ENCODE measurements around the gene MAP3K12. TPM values are rescaled to one million over a fixed set of nuclear protein-coding genes. Genes with fewer than 3 reads are reported as not detected.
"Not testable (repeated sequence)": the region's sequence is repeated elsewhere in the genome, so short reads cannot be mapped to it uniquely, and the experiment has no call there.

MAP3K12 gene
- total RNA-seq, 2 donors from 2014 or later, result 18.2 to 20.4 TPM

DNA sequence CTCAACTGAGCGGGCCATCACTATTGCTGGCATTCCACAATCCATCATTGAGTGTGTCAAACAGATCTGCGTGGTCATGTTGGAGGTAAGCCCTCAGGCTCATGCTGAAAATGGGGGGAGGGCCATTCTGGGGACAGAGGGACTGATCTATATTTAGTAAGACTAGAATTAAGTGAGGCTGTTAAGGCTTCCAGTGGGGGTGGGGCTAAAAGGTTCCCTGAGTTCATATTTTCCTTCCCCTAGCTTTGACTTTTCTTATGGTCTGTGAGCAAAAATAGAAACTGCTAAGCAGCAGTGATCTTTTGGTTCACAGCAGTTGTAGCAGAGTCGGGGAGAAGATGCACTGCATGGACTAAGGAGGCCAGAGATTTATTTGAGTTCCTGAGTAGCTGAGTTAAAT is 38.2 kb downstream of the MAP3K12 start:
- peaks cover 100% of the 10 kb centered on the region for H3K36me3 Mint-ChIP-seq (ENCODE audit: low read depth)
- H3K27me3 Mint-ChIP-seq, result no peaks in the 10 kb centered on the region
- H3K9me3 Mint-ChIP-seq, result no peaks in the 10 kb centered on the region
- no peak overlapping the region for H3K4me3 Mint-ChIP-seq
- ATAC-seq (replicated peaks), result no peak
- peak overlapping the region; percentile 80 for H3K27ac Mint-ChIP-seq
- peaks cover 29% of the 10 kb centered on the region for H3K4me1 Mint-ChIP-seq

DNA sequence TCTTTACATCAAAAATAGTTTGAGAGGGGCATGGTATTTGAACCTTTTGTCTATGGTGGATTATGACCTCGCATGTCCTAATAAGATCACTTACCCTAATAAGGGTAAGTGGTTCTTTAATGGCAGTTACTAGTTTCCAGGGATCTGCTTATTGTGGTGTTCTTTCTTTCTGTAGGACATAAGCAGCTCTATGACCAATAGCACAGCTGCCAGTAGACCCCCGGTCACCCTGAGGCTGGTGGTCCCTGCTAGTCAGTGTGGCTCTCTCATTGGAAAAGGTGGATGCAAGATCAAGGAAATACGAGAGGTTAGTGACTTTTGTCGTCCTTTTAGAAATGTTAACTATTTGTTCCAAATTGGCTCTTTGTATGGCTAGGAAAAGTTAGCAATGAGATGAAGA is 40.2 kb downstream of the MAP3K12 start:
- no peaks in the 10 kb centered on the region for H3K9me3 Mint-ChIP-seq
- no peak overlapping the region for H3K27ac Mint-ChIP-seq
- peaks cover 37% of the 10 kb centered on the region for H3K4me1 Mint-ChIP-seq

DNA sequence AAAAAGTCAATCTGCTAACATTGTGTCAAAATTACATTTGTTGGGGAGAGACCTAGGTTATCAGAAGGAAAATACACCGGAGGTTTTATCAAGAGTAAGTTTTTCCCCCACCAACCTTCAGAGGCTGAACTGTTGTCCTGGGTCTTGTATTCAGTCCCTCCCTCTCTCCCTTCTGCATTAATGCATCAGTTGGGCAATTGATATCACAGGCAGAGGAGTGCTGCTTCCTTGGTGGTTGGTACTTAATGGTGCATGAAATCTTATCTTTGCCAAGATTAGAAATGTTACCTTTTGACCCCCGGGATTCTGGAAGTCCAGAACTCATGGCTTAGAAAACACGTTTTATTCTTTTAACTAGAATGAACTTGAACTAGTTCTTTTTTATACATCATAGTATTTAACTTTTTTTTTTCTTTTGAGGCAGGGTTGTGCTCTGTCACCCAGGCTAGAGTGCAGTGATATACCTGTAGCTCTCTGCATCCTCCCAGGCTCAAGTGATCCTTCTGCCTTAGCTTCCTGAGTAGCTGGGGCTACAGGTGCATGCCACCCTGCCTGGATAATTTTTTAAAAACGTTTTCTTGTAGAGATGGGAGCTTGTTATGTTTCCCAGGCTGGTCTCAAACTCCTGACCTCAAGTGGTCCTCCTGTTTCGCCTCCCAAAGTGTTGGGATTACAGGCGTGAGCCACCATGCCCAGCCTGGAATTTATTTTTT is 42.4 kb downstream of the MAP3K12 start:
- ATAC-seq (replicated peaks), result no peak
- no peaks in the 10 kb centered on the region for H3K9me3 Mint-ChIP-seq
- H3K27ac Mint-ChIP-seq, result no peak overlapping the region
- H3K4me1 Mint-ChIP-seq, result peaks cover 38% of the 10 kb centered on the region
- H3K27me3 Mint-ChIP-seq, result no peaks in the 10 kb centered on the region
- peaks cover 97% of the 10 kb centered on the region for H3K36me3 Mint-ChIP-seq (ENCODE audit: low read depth)
- H3K4me3 Mint-ChIP-seq, result no peak overlapping the region

More for the DNA sequence above, 40.2 kb downstream of the MAP3K12 start:
- no peak overlapping the region for H3K4me3 Mint-ChIP-seq
- peaks cover 100% of the 10 kb centered on the region for H3K36me3 Mint-ChIP-seq (ENCODE audit: low read depth)
- ATAC-seq (replicated peaks), result no peak
- H3K27me3 Mint-ChIP-seq, result no peaks in the 10 kb centered on the region

DNA sequence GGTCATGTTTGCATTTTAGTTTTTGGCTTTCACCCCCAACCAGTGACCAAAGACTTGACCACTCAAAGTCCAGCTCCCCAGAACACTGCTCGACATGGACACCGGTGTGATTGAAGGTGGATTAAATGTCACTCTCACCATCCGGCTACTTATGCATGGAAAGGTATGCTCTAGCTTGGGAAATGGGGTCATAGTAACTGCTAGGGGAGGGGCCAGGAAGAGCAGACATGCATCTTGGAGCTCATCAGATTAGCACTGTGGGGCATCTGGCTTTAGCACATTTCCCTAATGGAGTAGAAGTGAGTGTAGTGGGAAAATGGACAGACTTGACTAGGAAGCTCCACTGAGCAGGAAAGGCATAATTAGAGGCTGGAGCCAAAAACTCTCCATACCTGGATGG is 44.6 kb downstream of the MAP3K12 start:
- Mint-ChIP-seq H3K4me1 (peaks cover 33% of the 10 kb centered on the region), H3K36me3 (ENCODE audit: low read depth) (peaks cover 76% of the 10 kb centered on the region), H3K27me3 (no peaks in the 10 kb centered on the region), H3K27ac (peak overlapping the region; percentile 87), H3K9me3 (no peaks in the 10 kb centered on the region), H3K4me3 (peak overlapping the region; percentile 80)
- ATAC-seq (replicated peaks), result no peak

DNA sequence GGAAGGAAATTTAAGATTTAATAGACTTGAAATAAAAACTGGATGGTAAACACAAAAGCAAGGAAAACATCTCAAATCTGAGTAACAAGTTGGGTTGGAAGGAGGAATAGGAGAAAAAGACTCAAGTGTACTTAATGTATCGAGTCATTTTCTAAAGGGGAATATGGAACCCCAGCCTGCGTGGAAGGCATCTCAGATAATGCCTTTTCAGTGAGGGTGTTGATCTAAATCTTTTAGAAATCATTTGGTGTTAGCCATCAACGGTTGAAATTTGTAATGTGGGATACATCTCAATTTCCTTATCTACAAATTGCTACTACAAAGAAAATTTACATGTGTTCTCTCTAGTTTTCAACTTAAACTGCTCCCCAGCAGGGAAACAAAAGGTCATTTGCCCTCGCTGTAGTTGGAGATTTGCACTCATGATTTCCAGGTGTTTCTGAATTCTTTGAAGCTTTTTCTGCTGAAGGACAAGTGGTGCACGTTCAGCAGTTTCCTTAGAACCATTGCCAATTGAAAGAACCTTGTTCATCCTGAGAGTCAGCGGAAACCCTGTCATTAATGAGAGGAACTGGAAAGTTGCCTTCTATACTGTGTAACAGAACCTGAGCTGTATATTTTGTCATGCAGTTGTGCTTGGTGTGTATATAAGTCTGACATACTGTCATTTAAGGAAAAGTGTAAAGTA is 45.2 kb downstream of the MAP3K12 start:
- peaks cover 74% of the 10 kb centered on the region for H3K36me3 Mint-ChIP-seq (ENCODE audit: low read depth)
- no peak for ATAC-seq (replicated peaks)
- peak overlapping the region; percentile 87 for H3K27ac Mint-ChIP-seq
- peak overlapping the region; percentile 80 for H3K4me3 Mint-ChIP-seq
- H3K27me3 Mint-ChIP-seq, result no peaks in the 10 kb centered on the region
- peaks cover 31% of the 10 kb centered on the region for H3K4me1 Mint-ChIP-seq
- H3K9me3 Mint-ChIP-seq, result no peaks in the 10 kb centered on the region

DNA sequence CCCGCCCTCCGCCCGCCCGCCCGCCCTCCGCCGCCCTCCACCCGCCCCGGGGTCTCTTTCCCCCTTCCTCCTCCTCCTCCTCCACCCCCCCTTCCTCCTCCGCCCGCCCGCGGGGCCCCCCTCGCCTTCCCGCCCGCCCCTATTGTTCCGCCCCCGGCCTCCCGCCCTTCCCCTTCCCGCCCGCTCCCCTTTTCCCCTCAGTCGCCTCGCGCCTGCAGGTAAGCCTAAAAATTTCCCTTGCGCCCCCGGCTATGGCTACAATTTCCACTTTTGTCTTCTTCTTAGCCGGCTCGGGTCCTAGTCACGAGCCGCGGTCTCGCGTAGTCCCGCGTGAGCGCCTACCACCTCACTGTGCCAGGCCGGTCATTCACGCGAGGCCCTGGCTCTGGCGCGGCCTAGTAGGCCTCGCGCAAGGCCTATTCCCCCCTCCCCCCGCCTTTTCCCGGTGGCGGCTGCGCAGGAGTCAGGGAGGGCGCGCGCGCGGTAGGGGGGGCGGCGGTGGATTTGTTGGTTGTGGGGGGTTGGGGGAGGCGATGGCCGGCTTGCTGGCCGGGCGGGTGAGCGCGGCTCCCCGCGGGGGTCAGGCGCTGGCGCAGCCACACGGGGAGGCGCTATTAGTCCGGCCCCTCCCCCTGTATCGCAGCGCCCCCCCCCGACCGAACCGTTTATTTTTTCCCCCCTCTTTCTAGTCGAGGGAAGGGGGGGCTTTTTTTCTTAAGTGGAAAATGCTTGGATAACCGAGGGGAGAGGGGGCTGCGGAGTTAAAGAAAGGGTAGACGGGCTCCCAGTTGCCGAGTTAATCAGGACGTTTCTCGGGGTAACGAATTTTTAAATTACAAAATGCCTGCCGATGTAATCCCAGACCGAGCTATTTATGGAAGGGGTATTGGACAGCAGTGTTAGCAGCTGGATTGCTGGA is 46.8 kb downstream of the MAP3K12 start:
- H3K4me1 Mint-ChIP-seq, result peaks cover 28% of the 10 kb centered on the region

DNA sequence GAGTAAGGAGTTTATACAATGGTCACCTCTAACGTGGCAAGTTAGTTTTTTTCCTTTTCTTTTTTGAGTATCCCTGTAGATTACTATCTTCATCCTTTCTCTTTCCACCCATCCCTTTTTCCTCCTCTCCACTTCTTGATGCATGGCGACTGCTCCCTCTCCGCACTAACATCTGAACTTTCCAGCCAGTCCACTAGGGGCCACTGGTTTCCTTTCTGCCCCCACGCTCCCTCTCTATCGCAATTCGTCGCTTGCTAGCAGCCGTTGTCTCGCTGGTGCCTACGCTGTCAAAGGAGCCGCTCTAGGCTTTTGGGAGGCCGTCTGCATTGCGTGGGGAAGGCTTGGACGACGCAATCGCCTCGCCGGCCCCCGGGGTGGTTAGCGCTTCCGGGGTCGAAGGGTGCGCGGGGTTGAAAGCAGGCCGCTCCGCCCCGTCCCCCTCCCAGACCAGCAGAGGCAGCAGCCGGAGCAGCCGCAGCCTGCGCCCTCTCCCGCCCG is 47.5 kb downstream of the MAP3K12 start, which contains the start of gene PCBP2:
TSS of gene PCBP2 (plus strand) at position 442 of the 498 bp plus-strand sequence. CDS start 2,699 bp downstream, outside the sequence.
- peak; percentile 97 for ATAC-seq (replicated peaks)
- Mint-ChIP-seq H3K4me3 (peak within 1 kb of the TSS; percentile 80), H3K4me1 (peaks cover 28% of the 10 kb centered on the region), H3K27ac (peak within 1 kb of the TSS; percentile 87), H3K9me3 (no peaks in the 10 kb centered on the region), H3K36me3 (ENCODE audit: low read depth) (peaks cover 72% of the 10 kb centered on the region), H3K27me3 (no peaks in the 10 kb centered on the region)

More for the DNA sequence above, 46.8 kb downstream of the MAP3K12 start:
- Mint-ChIP-seq H3K9me3 (no peaks in the 10 kb centered on the region), H3K4me3 (peak overlapping the region; percentile 80), H3K36me3 (ENCODE audit: low read depth) (peaks cover 74% of the 10 kb centered on the region), H3K27ac (peak overlapping the region; percentile 87), H3K27me3 (no peaks in the 10 kb centered on the region)
- ATAC-seq (replicated peaks), result peak; percentile 37

DNA sequence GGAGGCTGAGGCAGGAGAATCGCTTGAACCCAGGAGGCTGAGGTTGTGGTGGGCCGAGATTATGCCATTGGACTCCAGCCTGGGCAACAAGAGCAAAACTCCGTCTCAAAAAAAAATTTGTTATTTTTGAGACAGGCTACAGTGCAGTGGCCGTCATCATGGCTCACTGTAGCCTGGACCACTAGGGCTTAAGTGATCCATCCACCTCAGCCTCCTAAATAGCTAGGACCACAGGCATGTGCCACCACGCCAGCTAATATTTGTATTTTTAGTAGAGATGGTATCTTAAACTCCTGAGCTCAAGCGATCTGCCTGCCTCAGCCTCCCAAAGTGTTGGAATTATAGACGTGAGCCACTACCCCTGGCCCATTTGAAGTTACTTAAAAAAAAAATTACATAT is 48.3 kb downstream of the MAP3K12 start:
- Mint-ChIP-seq H3K4me3 (peak overlapping the region; percentile 80), H3K36me3 (ENCODE audit: low read depth) (peaks cover 72% of the 10 kb centered on the region), H3K27ac (no peak overlapping the region), H3K4me1 (peaks cover 28% of the 10 kb centered on the region), H3K27me3 (no peaks in the 10 kb centered on the region), H3K9me3 (no peaks in the 10 kb centered on the region)
- ATAC-seq (replicated peaks), result no peak

DNA sequence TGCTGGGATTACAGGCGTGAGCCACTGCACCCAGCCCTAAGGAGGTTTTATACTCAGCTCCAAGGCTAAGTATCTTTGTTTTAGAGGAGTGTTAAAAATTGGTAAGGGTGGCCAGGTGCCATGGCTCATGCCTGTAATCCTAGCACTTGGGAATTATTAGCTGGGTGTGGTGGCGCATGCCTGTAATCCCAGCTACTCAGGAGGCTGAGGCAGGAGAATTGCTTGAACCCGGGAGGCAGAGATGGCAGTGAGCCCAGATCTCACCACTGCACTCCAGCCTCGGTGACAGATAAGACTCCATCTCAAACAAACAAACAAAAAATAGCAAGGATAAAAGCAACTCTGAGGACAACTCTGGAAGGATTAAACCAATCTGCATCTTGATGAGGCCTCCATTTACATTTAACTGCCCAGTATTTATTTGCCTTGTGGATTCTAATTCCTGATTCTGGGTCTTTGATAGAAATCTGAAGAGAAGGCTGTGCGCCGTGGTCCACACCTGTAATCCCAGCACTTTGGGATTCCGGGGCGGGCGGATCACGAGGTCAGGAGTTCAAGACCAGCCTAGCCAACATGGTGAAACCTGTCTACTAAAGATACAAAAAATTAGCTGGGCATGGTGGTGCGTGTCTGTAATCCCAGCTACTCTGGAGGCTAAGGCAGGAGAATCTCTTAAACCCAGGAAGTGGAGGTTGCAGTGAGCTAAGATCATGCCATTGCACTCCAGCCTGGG is 54.5 kb downstream of the MAP3K12 start:
- peaks cover 79% of the 10 kb centered on the region for H3K36me3 Mint-ChIP-seq (ENCODE audit: low read depth)
- H3K4me3 Mint-ChIP-seq, result peak overlapping the region; percentile 97
- H3K4me1 Mint-ChIP-seq, result peaks cover 15% of the 10 kb centered on the region
- H3K9me3 Mint-ChIP-seq; ATAC-seq (replicated peaks); H3K27me3 Mint-ChIP-seq: not testable (repeated sequence)
- peak overlapping the region; percentile 17 for H3K27ac Mint-ChIP-seq

DNA sequence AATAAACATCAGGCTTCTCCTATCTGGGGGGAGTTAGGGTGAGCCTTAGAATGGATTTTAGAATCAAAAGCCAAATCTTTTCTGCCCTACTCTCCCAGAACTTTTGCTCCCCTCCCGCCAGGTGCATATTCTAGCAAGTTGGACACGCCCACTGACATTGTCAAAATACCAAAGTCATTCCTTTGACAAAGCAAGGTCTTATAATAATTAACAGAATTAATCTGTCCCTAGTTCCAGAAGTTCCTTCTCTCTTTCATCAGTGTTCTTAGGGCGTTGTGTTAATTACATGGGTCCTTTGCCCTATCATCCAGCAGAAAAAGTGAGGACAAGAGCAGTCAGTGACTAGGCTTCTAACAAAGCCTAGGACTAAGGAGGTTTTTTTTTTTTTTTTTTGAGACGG is 55.3 kb downstream of the MAP3K12 start:
- Mint-ChIP-seq H3K27me3 (no peaks in the 10 kb centered on the region), H3K4me3 (peak overlapping the region; percentile 97), H3K9me3 (no peaks in the 10 kb centered on the region), H3K27ac (peak overlapping the region; percentile 1), H3K4me1 (peaks cover 15% of the 10 kb centered on the region), H3K36me3 (ENCODE audit: low read depth) (peaks cover 74% of the 10 kb centered on the region)
- no peak for ATAC-seq (replicated peaks)

DNA sequence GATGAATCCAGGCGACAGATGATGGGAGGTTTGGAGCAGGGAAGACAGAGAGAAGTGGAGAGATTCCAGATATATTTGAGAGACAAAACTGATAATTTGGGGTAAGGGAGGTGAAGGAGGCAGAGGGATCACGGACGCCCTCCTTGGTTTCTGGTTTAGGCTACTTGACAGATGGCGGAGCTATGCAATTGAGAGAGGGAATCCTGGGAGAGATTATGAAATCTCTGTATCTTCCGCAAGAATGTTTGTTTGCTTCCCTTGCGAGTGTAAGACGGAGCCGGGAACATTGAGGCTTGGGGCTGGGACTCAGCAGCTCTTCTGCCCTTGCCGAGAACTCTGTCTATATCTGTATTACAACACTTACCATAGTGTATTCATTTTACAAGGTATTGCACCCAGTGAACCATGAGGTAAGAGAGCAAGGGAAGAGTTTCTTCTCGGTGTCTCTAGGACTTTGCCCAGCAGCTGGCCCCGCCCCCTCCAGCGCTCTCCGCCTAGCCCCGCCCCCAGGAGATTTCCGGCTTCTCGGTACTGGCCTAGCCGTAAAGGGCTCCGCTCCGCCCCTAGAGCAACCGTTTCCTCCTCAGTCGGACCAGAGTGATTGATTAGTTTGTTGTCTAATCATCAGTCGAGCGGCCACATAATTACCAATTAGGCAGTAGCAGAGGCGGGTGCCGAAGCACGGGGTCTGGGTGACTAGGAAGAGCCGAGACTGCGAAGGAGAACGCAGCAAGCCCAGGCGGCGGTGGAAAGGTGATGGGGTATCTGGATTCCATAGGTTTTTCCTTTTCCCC is 58.0 kb downstream of the MAP3K12 start, which contains the start of gene PRR13:
TSS of gene PRR13 (plus strand) at position 695 of the 794 bp plus-strand sequence. CDS start 981 bp downstream, outside the sequence.
- H3K27ac Mint-ChIP-seq, result peak within 1 kb of the TSS; percentile 96
- no peaks in the 10 kb centered on the region for H3K9me3 Mint-ChIP-seq
- H3K36me3 Mint-ChIP-seq (ENCODE audit: low read depth), result peaks cover 49% of the 10 kb centered on the region
- peak; percentile 99 for ATAC-seq (replicated peaks)
- H3K27me3 Mint-ChIP-seq, result no peaks in the 10 kb centered on the region
- H3K4me3 Mint-ChIP-seq, result peak within 1 kb of the TSS; percentile 97
- peaks cover 15% of the 10 kb centered on the region for H3K4me1 Mint-ChIP-seq

DNA sequence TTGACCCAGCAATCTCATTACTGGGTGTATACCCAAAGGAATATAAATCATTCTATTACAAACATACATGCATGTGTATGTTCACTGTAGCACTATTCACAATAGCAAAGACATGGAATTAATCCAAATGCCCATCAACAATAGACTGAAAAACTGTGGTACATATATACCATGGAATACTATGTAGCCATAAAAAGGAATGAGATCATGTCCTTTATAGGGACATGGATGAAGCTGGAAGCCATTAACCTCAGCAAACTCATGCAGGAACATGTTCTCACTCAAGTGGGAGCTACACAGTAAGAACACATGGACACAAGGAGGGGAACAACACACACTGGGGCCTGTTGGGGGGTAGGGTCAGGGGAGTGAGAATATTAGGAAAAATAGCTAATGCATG is 59.7 kb downstream of the MAP3K12 start:
- H3K4me1 Mint-ChIP-seq, result peaks cover 15% of the 10 kb centered on the region
- ATAC-seq (replicated peaks); H3K9me3 Mint-ChIP-seq; H3K27ac Mint-ChIP-seq; H3K27me3 Mint-ChIP-seq: not testable (repeated sequence)
- peak overlapping the region; percentile 27 for H3K4me3 Mint-ChIP-seq
- peaks cover 32% of the 10 kb centered on the region for H3K36me3 Mint-ChIP-seq (ENCODE audit: low read depth)

DNA sequence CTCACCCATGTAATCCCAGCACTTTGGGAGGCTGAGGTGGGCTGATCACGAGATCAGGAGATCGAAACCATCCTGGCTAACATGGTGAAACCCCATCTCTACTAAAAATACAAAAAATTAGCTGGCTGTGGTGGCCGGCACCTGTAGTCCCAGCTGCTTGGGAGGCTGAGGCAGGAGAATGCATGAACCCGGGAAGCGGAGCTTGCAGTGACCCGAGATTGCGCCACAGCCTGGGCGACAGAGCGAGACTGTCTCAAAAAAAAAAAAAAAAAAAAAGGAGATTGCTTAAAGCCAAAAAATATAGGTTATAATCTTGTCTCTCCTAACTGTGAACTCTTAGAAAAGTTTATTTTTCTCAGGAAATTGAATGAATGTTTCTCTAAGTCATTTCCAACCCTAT is 63.9 kb downstream of the MAP3K12 start:
- not testable (repeated sequence) for H3K9me3 Mint-ChIP-seq; H3K36me3 Mint-ChIP-seq (ENCODE audit: low read depth); H3K4me3 Mint-ChIP-seq; H3K27ac Mint-ChIP-seq; H3K27me3 Mint-ChIP-seq; ATAC-seq (replicated peaks); H3K4me1 Mint-ChIP-seq

Data from activated T-helper 17 cell treated with anti-CD3 and anti-CD28 coated beads, Interleukin-2, amount 50 U/mL, for 72 hours (primary cell).